Endothelial cell of umbilical vein (primary cell): Measurements from ENCODE around the gene SLIT1. TPM values are rescaled to one million over a fixed set of nuclear protein-coding genes. Genes with fewer than 3 reads are reported as not detected.

Experiments
- BruUV-seq: library from RNA; stranded (reverse); fragments of 400-500 nt; replicated peaks from 2 replicates; lab custom pipeline; 2021; lab: Mats Ljungman, UMichigan
- CTCF ChIA-PET: fragments of 300-600, 350-600 bp; sonication (Branson Sonifier 250); formaldehyde crosslinking; loops from one replicate; lab custom pipeline; 2021; ENCODE audit warnings: antibody characterized with exemption, inconsistent platforms; lab: Charles Lee
- POLR2A ChIA-PET: fragments of 300-600, 350-600 bp; sonication (Branson Sonifier 250); formaldehyde crosslinking; loops from one replicate; lab custom pipeline; 2021; ENCODE audit warnings: antibody characterized with exemption, inconsistent platforms; lab: Charles Lee
- DNase-seq: peaks from one replicate; pipeline ENCODE4 v3.0.0-alpha.2; 2011; ENCODE audit warnings: low read depth, low spot score
- FAIRE-seq: peaks from 2 replicates; lab custom pipeline; 2011; peaks lifted over from hg19 to GRCh38; lab: Jason Lieb, UNC
- H2AFZ ChIP-seq: 2 replicates; pipeline ENCODE4 v1.6.0; 2012; ENCODE audit warnings: low read depth, low read length, control low read depth, inconsistent platforms
- H3K27ac ChIP-seq: 2 replicates; pipeline ENCODE4 v1.5.1; 2011; ENCODE audit warnings: low read depth, mild to moderate bottlenecking, control low read depth, low read length, moderate library complexity; ENCODE audit not compliant: insufficient read depth
- H3K27me3 ChIP-seq, 2 experiments: 2 replicates each; pipeline versions ENCODE4 v1.6.0 to v1.6.1; 2011; ENCODE audit warnings: low read length in 2 of 2, mixed read lengths in 1 of 2; ENCODE audit not compliant: control insufficient read depth in 2 of 2, insufficient read depth in 2 of 2
- H3K36me3 ChIP-seq, 2 experiments: 2 replicates in 1 of 2; 3 replicates in 1 of 2; pipeline ENCODE4 v1.5.1; 2011; ENCODE audit warnings: low read length in 2 of 2, mild to moderate bottlenecking in 1 of 2, moderate library complexity in 1 of 2; ENCODE audit not compliant: control insufficient read depth in 2 of 2, insufficient read depth in 2 of 2; ENCODE audit errors: extremely low read depth in 1 of 2
- H3K4me1 ChIP-seq: 3 replicates; pipeline ENCODE4 v1.5.1; 2011; ENCODE audit warnings: mild to moderate bottlenecking, low read length; ENCODE audit not compliant: control insufficient read depth, insufficient read depth; ENCODE audit errors: extremely low read depth
- H3K4me2 ChIP-seq: 2 replicates; pipeline ENCODE4 v1.6.1; 2011; ENCODE audit warnings: low read length, control low read depth, mixed read lengths; ENCODE audit not compliant: insufficient read depth
- H3K4me3 ChIP-seq, 3 experiments: fragments of 200-600 bp in 1 of 3; sonication (generic), shearing (Covaris generic) in 1 of 3; replicated peaks in 1 of 3; 2 replicates each; pipeline ENCODE4 v1.5.1; 2011 to 2016; ENCODE audit warnings: control low read depth in 3 of 3, low read length in 3 of 3, mild to moderate bottlenecking in 2 of 3, inconsistent platforms in 1 of 3, low read depth in 1 of 3, moderate library complexity in 1 of 3; ENCODE audit not compliant: insufficient read depth in 1 of 3
- H3K79me2 ChIP-seq: 2 replicates; pipeline ENCODE4 v1.6.0; 2012; ENCODE audit warnings: low read length, inconsistent platforms; ENCODE audit not compliant: control insufficient read depth, insufficient read depth
- H3K9ac ChIP-seq: replicated peaks from 2 replicates; pipeline ENCODE3; 2011; ENCODE audit warnings: low read length, control low read depth; ENCODE audit not compliant: insufficient read depth; ENCODE audit errors: extremely low read depth
- H3K9me1 ChIP-seq: replicated peaks from 3 replicates; pipeline ENCODE4 v1.6.0; 2011; ENCODE audit warnings: mild to moderate bottlenecking, low read length; ENCODE audit not compliant: control insufficient read depth, insufficient read depth; ENCODE audit errors: extremely low read depth
- H3K9me3 ChIP-seq: replicated peaks from 2 replicates; pipeline ENCODE4 v1.5.1; 2012; ENCODE audit warnings: low read length, inconsistent platforms; ENCODE audit not compliant: control insufficient read depth, insufficient read depth
- H4K20me1 ChIP-seq: replicated peaks from 2 replicates; pipeline ENCODE3; 2011; ENCODE audit warnings: mild to moderate bottlenecking, low read length; ENCODE audit not compliant: control insufficient read depth, insufficient read depth; ENCODE audit errors: extremely low read depth
- EZH2 ChIP-seq: IDR thresholded peaks from 2 replicates; pipeline ENCODE4 v1.6.1; 2012; ENCODE audit warnings: borderline replicate concordance, low read depth, mild to moderate bottlenecking, moderate library complexity, low read length, inconsistent platforms; ENCODE audit not compliant: severe bottlenecking
- FOS ChIP-seq: IDR thresholded peaks from 2 replicates; pipeline ENCODE4 v1.6.1; 2011; ENCODE audit warnings: mild to moderate bottlenecking, low read length, moderate library complexity, borderline replicate concordance; ENCODE audit not compliant: insufficient read depth
- GATA2 ChIP-seq: IDR thresholded peaks from 2 replicates; pipeline ENCODE4 v1.7.0; 2011; ENCODE audit warnings: low read depth, mild to moderate bottlenecking, moderate library complexity, mixed read lengths, low read length; ENCODE audit not compliant: insufficient read length, insufficient read depth
- MYC ChIP-seq: IDR thresholded peaks from one replicate; pipeline ENCODE4 v1.6.1; 2011; ENCODE audit warnings: mild to moderate bottlenecking, low read depth, low read length
- POLR2A ChIP-seq: IDR thresholded peaks from 2 replicates; pipeline ENCODE4 v1.6.1; 2012; ENCODE audit warnings: low read depth, mild to moderate bottlenecking, control low read depth, low read length
- dilution Hi-C: fragments of 300-500 bp; cut with MboI; formaldehyde crosslinking; loops from one replicate; pipeline ENCODE4 v1.15.0; 2019; ENCODE audit warnings: low sequenced_read_pairs; ENCODE audit not compliant: extremely low pct_ligation_motif_present
- intact Hi-C: fragments of 100-400 bp; cut with micrococcal nuclease; formaldehyde crosslinking; loops from one replicate; pipeline ENCODE4 v1.10.0; 2022
- polyA plus RNA-seq, 4 experiments: library from polyadenylated mRNA; depleted of rRNA in 3 of 4; stranded (reverse) in 3 of 4; unstranded in 1 of 4; fragments of >200 nt; gene quantifications; 2 replicates each; pipeline versions ENCODE4 v1.2.1 to v1.2.3, GENCODE V29; 2011 to 2012; ENCODE audit warnings: missing spikeins in 1 of 4
- total RNA-seq: library from RNA; stranded (reverse); gene quantifications from 2 replicates; pipeline ENCODE4 v1.2.3, GENCODE V29; 2021
- TF ChIP-seq, protein P1 (sequence below): IDR thresholded peaks from 2 replicates; pipeline ENCODE4 v1.6.1; 2011; ENCODE audit not compliant: insufficient read depth, insufficient read length
- TF ChIP-seq, protein P2 (sequence below), 2 donors: IDR thresholded peaks; 1 replicate in 1 of 2; 2 replicates in 1 of 2; pipeline ENCODE4 v1.5.1; 2011; ENCODE audit warnings: low read length in 2 of 2, mild to moderate bottlenecking in 2 of 2, moderate library complexity in 2 of 2, control low read depth in 1 of 2, inconsistent platforms in 1 of 2, low read depth in 1 of 2; ENCODE audit not compliant: insufficient read depth in 1 of 2; ENCODE audit errors: extremely low read depth in 1 of 2

Gene SLIT1
- total and polyA plus RNA-seq, 2 donors (not counting 3 experiments of a cell fraction or from before 2014, with no cell fraction given): 0.04 to 0.20 TPM

DNA sequence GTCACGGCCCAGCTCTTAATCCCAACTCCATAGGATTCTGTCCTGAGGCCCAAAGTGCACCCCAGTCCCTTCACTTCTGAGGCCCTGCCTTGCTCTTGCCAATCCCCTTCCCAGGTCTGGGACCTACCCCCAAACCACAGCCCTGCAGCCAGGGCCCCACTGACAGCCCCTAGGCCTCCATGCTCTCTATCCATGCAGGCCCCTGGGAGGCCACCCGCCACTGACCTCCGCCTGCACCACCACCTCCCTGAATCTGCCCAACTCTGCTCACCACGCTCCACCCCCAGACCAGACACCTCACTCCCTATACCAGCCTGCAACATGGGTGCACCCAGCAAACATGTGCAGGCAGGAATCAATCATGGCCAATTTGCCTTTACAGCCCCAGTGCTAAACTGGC lies 10.2 kb downstream of the SLIT1 start:
- Histone ChIP-seq H3K36me3 (no peaks in the 10 kb centered on the region), H3K9me3 (no peaks in the 10 kb centered on the region), H3K27ac (no peak overlapping the region), H3K4me2 (no peak overlapping the region), H3K4me1 (no peaks in the 10 kb centered on the region), H3K9ac (no peak overlapping the region), H2AFZ (no peak overlapping the region), H3K27me3 (peaks cover 11 to 28% of the 10 kb centered on the region in 2 experiments), H4K20me1 (no peaks in the 10 kb centered on the region), H3K9me1 (no peaks in the 10 kb centered on the region), H3K4me3 (no peak overlapping the region), H3K79me2 (no peaks in the 10 kb centered on the region)
- TF ChIP-seq POLR2A (no peak), FOS (no peak), MYC (no peak), EZH2 (no peak), GATA2 (no peak)
- TF ChIP-seq, protein P1, sequence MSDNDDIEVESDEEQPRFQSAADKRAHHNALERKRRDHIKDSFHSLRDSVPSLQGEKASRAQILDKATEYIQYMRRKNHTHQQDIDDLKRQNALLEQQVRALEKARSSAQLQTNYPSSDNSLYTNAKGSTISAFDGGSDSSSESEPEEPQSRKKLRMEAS: no peak
- TF ChIP-seq, protein P2, sequence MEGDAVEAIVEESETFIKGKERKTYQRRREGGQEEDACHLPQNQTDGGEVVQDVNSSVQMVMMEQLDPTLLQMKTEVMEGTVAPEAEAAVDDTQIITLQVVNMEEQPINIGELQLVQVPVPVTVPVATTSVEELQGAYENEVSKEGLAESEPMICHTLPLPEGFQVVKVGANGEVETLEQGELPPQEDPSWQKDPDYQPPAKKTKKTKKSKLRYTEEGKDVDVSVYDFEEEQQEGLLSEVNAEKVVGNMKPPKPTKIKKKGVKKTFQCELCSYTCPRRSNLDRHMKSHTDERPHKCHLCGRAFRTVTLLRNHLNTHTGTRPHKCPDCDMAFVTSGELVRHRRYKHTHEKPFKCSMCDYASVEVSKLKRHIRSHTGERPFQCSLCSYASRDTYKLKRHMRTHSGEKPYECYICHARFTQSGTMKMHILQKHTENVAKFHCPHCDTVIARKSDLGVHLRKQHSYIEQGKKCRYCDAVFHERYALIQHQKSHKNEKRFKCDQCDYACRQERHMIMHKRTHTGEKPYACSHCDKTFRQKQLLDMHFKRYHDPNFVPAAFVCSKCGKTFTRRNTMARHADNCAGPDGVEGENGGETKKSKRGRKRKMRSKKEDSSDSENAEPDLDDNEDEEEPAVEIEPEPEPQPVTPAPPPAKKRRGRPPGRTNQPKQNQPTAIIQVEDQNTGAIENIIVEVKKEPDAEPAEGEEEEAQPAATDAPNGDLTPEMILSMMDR (IDR thresholded peaks at IDR 0.05; ENCODE audit: extremely low read depth in 1 of 2, insufficient read depth in 1 of 2, low read depth in 1 of 2, low read length in 2 of 2): no peak
- DNase-seq (no peak), FAIRE-seq (no peak)
- ChIA-PET POLR2A (no interaction called here), CTCF (no interaction called here)
- no TSS peak for BruUV-seq
- intact Hi-C loops: no loop called here
- dilution Hi-C loops: no loop called here
